H1 (cell line): ENCODE results near the gene RAMP2. TPM values are rescaled to one million over a fixed set of nuclear protein-coding genes. Genes with fewer than 3 reads are reported as not detected.

ENCODE experiments used
- CTCF ChIA-PET: fragments of 300-600 bp; sonication (Branson Sonifier 250); formaldehyde crosslinking; loops from one replicate; lab custom pipeline; 2021; ENCODE audit not compliant: partially characterized antibody; lab: Charles Lee
- POLR2A ChIA-PET: fragments of 300-600 bp; sonication (Branson Sonifier 250); formaldehyde crosslinking; loops from one replicate; lab custom pipeline; 2021; ENCODE audit warnings: inconsistent platforms; ENCODE audit not compliant: partially characterized antibody; lab: Charles Lee
- DNase-seq, 2 experiments: peaks; one replicate each; pipeline versions ENCODE4 v3.0.0 to v3.0.0-alpha.2; 2010 to 2022; ENCODE audit warnings: low spot score in 2 of 2, low read depth in 1 of 2, mixed read lengths in 1 of 2
- FAIRE-seq: peaks from 2 replicates; lab custom pipeline; 2011; peaks lifted over from hg19 to GRCh38; lab: Jason Lieb, UNC
- H2AFZ ChIP-seq: 2 replicates; pipeline ENCODE4 v1.8.1; 2012; ENCODE audit warnings: low read length, inconsistent platforms
- H2AK5ac ChIP-seq: 2 replicates; pipeline ENCODE4 v1.6.1; 2013; ENCODE audit warnings: low read depth, low read length
- H2BK120ac ChIP-seq: replicated peaks from 2 replicates; pipeline ENCODE3; 2013; ENCODE audit warnings: low read depth, low read length, inconsistent platforms
- H2BK12ac ChIP-seq: 2 replicates; pipeline ENCODE4 v1.6.1; 2013; ENCODE audit warnings: low read depth, low read length
- H2BK15ac ChIP-seq: 2 replicates; pipeline ENCODE4 v1.6.1; 2013; ENCODE audit warnings: low read length
- H2BK20ac ChIP-seq: 2 replicates; pipeline ENCODE4 v1.6.1; 2013; ENCODE audit warnings: low read length
- H2BK5ac ChIP-seq: 2 replicates; pipeline ENCODE4 v1.6.1; 2013; ENCODE audit warnings: low read depth, low read length
- H3K14ac ChIP-seq: 2 replicates; pipeline ENCODE4 v1.6.1; 2013; ENCODE audit warnings: inconsistent platforms; ENCODE audit not compliant: insufficient read length
- H3K18ac ChIP-seq: 2 replicates; pipeline ENCODE4 v1.6.1; 2013; ENCODE audit warnings: low read length; ENCODE audit errors: extremely low read depth
- H3K23ac ChIP-seq: 2 replicates; pipeline ENCODE4 v1.6.1; 2013; ENCODE audit warnings: inconsistent platforms; ENCODE audit not compliant: insufficient read length
- H3K23me2 ChIP-seq: 2 replicates; pipeline ENCODE4 v1.6.1; 2013; ENCODE audit warnings: low read depth, low read length
- H3K27ac ChIP-seq: 2 replicates; pipeline ENCODE4 v1.6.1; 2011; ENCODE audit warnings: low read depth, low read length, inconsistent platforms
- H3K27me3 ChIP-seq, 4 experiments: replicated peaks in 1 of 4; 1 replicate in 1 of 4; 2 replicates in 3 of 4; pipeline versions ENCODE4 v1.6.1 to v1.8.1; 2011 to 2013; ENCODE audit warnings: low read length in 3 of 4, mild to moderate bottlenecking in 3 of 4, inconsistent platforms in 2 of 4, mixed read lengths in 2 of 4, moderate library complexity in 1 of 4; ENCODE audit not compliant: control insufficient read depth in 3 of 4, insufficient read depth in 3 of 4; ENCODE audit errors: extremely low read depth in 1 of 4
- H3K36me3 ChIP-seq, 4 experiments: 2 replicates each; pipeline versions ENCODE4 v1.6.1 to v1.8.1; 2011 to 2013; ENCODE audit warnings: mild to moderate bottlenecking in 4 of 4, low read length in 3 of 4, moderate library complexity in 2 of 4, control low read depth in 1 of 4, inconsistent platforms in 1 of 4; ENCODE audit not compliant: insufficient read depth in 4 of 4, control insufficient read depth in 2 of 4
- H3K4ac ChIP-seq: replicated peaks from 2 replicates; pipeline ENCODE3; 2013; ENCODE audit warnings: low read length, low read depth, mixed read lengths, inconsistent platforms; ENCODE audit not compliant: insufficient read length
- H3K4me1 ChIP-seq, 4 experiments: replicated peaks in 1 of 4; 1 replicate in 1 of 4; 2 replicates in 3 of 4; pipeline versions ENCODE4 v1.6.1 to v1.8.1; 2011 to 2013; ENCODE audit warnings: low read length in 3 of 4, inconsistent platforms in 2 of 4, mixed read lengths in 1 of 4; ENCODE audit not compliant: insufficient read depth in 4 of 4, control insufficient read depth in 3 of 4
- H3K4me2 ChIP-seq, 2 experiments: 2 replicates each; pipeline versions ENCODE4 v1.6.1 to v1.8.1; 2011 to 2013; ENCODE audit warnings: low read depth in 2 of 2, low read length in 2 of 2, control low read depth in 1 of 2, inconsistent platforms in 1 of 2, mild to moderate bottlenecking in 1 of 2; ENCODE audit not compliant: insufficient read depth in 1 of 2
- H3K4me3 ChIP-seq, 4 experiments: fragments of 200-600, 300-600 bp in 1 of 4; sonication (generic), shearing (Covaris generic), sonication (Bioruptor Twin) in 1 of 4; 2 replicates each; pipeline versions ENCODE4 v1.5.1 to v1.8.1; 2011 to 2016; ENCODE audit warnings: low read length in 4 of 4, low read depth in 3 of 4, control low read depth in 2 of 4, inconsistent platforms in 2 of 4, mild to moderate bottlenecking in 2 of 4, mixed read lengths in 1 of 4, moderate library complexity in 1 of 4; ENCODE audit not compliant: insufficient read depth in 2 of 4; ENCODE audit errors: extremely low read depth in 1 of 4
- H3K56ac ChIP-seq: replicated peaks from 2 replicates; pipeline ENCODE3; 2013; ENCODE audit warnings: low read depth, mild to moderate bottlenecking, mixed read lengths, low read length, inconsistent platforms; ENCODE audit not compliant: insufficient read length
- H3K79me1 ChIP-seq: 2 replicates; pipeline ENCODE4 v1.6.1; 2013; ENCODE audit warnings: low read depth, low read length, control low read depth
- H3K79me2 ChIP-seq, 2 experiments: 2 replicates each; pipeline versions ENCODE4 v1.6.1 to v1.8.1; 2012 to 2013; ENCODE audit warnings: low read length in 2 of 2, mild to moderate bottlenecking in 2 of 2, inconsistent platforms in 1 of 2; ENCODE audit not compliant: insufficient read depth in 2 of 2, control insufficient read depth in 1 of 2
- H3K9ac ChIP-seq, 4 experiments: replicated peaks in 1 of 4; 1 replicate in 1 of 4; 2 replicates in 3 of 4; pipeline versions ENCODE4 v1.6.1 to v1.8.1; 2011 to 2013; ENCODE audit warnings: low read depth in 3 of 4, low read length in 3 of 4, control low read depth in 2 of 4, mild to moderate bottlenecking in 2 of 4, moderate library complexity in 2 of 4, inconsistent platforms in 1 of 4; ENCODE audit errors: extremely low read depth in 1 of 4
- H3K9me3 ChIP-seq, 2 experiments: 2 replicates each; pipeline versions ENCODE4 v1.6.1 to v1.8.1; 2012 to 2013; ENCODE audit warnings: mild to moderate bottlenecking in 2 of 2, moderate library complexity in 2 of 2, control low read depth in 1 of 2, inconsistent platforms in 1 of 2, low read depth in 1 of 2, low read length in 1 of 2, mixed read lengths in 1 of 2; ENCODE audit not compliant: insufficient read depth in 2 of 2
- H4K20me1 ChIP-seq, 2 experiments: replicated peaks in 1 of 2; 2 replicates each; pipeline versions ENCODE3 to v1.8.1; 2011 to 2013; ENCODE audit warnings: inconsistent platforms in 2 of 2, low read length in 2 of 2, mild to moderate bottlenecking in 1 of 2; ENCODE audit not compliant: insufficient read depth in 2 of 2, control insufficient read depth in 1 of 2
- H4K5ac ChIP-seq: 2 replicates; pipeline ENCODE4 v1.6.1; 2013; ENCODE audit warnings: low read length, low read depth, mixed read lengths, inconsistent platforms; ENCODE audit not compliant: insufficient read length
- H4K8ac ChIP-seq: 2 replicates; pipeline ENCODE4 v1.8.0; 2013; ENCODE audit warnings: mild to moderate bottlenecking, moderate library complexity, low read length, inconsistent platforms; ENCODE audit not compliant: insufficient read depth; ENCODE audit errors: extremely low read depth
- H4K91ac ChIP-seq: replicated peaks from 2 replicates; pipeline ENCODE3; 2013; ENCODE audit warnings: low read length, mixed read lengths, inconsistent platforms; ENCODE audit not compliant: insufficient read length
- CEBPB ChIP-seq: IDR thresholded peaks from 2 replicates; pipeline ENCODE4 v1.6.1; 2012; ENCODE audit warnings: low read depth, low read length
- CHD1 ChIP-seq: IDR thresholded peaks from 2 replicates; pipeline ENCODE4 v1.6.1; 2012; ENCODE audit warnings: low read depth, low read length, improper control_type of control experiment
- FOSL1 ChIP-seq: IDR thresholded peaks from 2 replicates; pipeline ENCODE4 v1.6.1; 2011; ENCODE audit warnings: mild to moderate bottlenecking, low read depth, low read length, moderate library complexity; ENCODE audit not compliant: insufficient read depth
- JUND ChIP-seq: IDR thresholded peaks from 2 replicates; pipeline ENCODE4 v1.6.1; 2011; ENCODE audit warnings: mild to moderate bottlenecking, improper control_type of control experiment, low read length
- MAFK ChIP-seq: IDR thresholded peaks from 2 replicates; pipeline ENCODE4 v1.6.1; 2012; ENCODE audit warnings: low read depth, mild to moderate bottlenecking, improper control_type of control experiment, low read length
- RBBP5 ChIP-seq: IDR thresholded peaks from 2 replicates; pipeline ENCODE4 v1.7.1; 2012; ENCODE audit warnings: low read depth, mild to moderate bottlenecking, inconsistent platforms, low read length, moderate library complexity, borderline replicate concordance
- RFX5 ChIP-seq: IDR thresholded peaks from 2 replicates; pipeline ENCODE4 v1.6.1; 2011; ENCODE audit warnings: low read depth, low read length, improper control_type of control experiment, borderline replicate concordance
- SAP30 ChIP-seq: fragments of 300-600 bp; sonication (generic); IDR thresholded peaks from 2 replicates; pipeline ENCODE4 v1.7.1; 2012; ENCODE audit warnings: low read length, moderate library complexity, mild to moderate bottlenecking, inconsistent platforms; ENCODE audit not compliant: insufficient read depth, insufficient replicate concordance
- SP1 ChIP-seq: IDR thresholded peaks from 2 replicates; pipeline ENCODE4 v1.6.1; 2011; ENCODE audit warnings: low read depth, low read length
- SP4 ChIP-seq: IDR thresholded peaks from 2 replicates; pipeline ENCODE4 v1.6.1; 2012; ENCODE audit warnings: low read length, inconsistent platforms
- SUZ12 ChIP-seq: fragments of 200-600 bp; sonication (generic); IDR thresholded peaks from 2 replicates; pipeline ENCODE4 v1.6.1; 2012; ENCODE audit warnings: mild to moderate bottlenecking, inconsistent platforms, low read length, moderate library complexity, mixed read lengths
- TAF1 ChIP-seq: IDR thresholded peaks from 2 replicates; pipeline ENCODE4 v1.6.1; 2011; ENCODE audit warnings: mild to moderate bottlenecking, low read depth, low read length
- WGBS, 2 experiments: shearing (Covaris generic) in 1 of 2; methylation state at CpG; one replicate each; pipeline versions ENCODE4 v1.1.6 to v1.1.7; 2013 to 2015; ENCODE audit warnings: low lambda C conversion rate in 2 of 2, mixed read lengths in 2 of 2, inconsistent platforms in 1 of 2, low coverage in 1 of 2, missing lambda C conversion rate in 1 of 2; ENCODE audit not compliant: insufficient replicate concordance in 2 of 2, insufficient coverage in 1 of 2, insufficient read length in 1 of 2; ENCODE audit errors: extremely low coverage in 1 of 2, missing lambda C conversion rate in 1 of 2; 5-methylcytosine and 5-hydroxymethylcytosine counted together
- polyA plus RNA-seq, 7 experiments: library from polyadenylated mRNA; depleted of rRNA in 3 of 7; stranded (reverse) in 5 of 7; unstranded in 2 of 7; fragments of >200 nt in 5 of 7; fragments of 200-250 nt in 2 of 7; gene quantifications; 1 replicate in 5 of 7; 2 replicates in 1 of 7; 4 replicates in 1 of 7; pipeline versions ENCODE4 v1.2.1 to v1.2.3, GENCODE V29; 2011 to 2013; ENCODE audit warnings: missing spikeins in 2 of 7, mixed read lengths in 2 of 7
- total RNA-seq: library from RNA; stranded (reverse); fragmentation: NEBNext Ultra II Directional; extraction: Animal tissue kit (Norgen Biotek cat#: 25700); gene quantifications from 2 replicates; pipeline ENCODE4 v1.2.1, GENCODE V29; 2021

Gene RAMP2
- total and polyA plus RNA-seq, 2 of the 8 experiments (the other 6 are each of a cell fraction or from before 2014, with no cell fraction given), result 13.4 to 41.7 TPM

GRCh38 chr17:42748908-42749798 lies 11.9 kb upstream of the RAMP2 start:
- POLR2A ChIA-PET, result interaction anchor here (0.7 to 6.6 kb wide), 4 partner anchors 13 to 1060 kb away, joined by 3 to 46 read pairs (median 6); partner anchors contain the start of genes RAMP2 and VPS25
- H3K4me1 ChIP-seq, result peaks cover 0 to 3% (median 1%) of the 10 kb centered on the region in 4 experiments; a peak in 2 of 7 replicates
- no peak for TF ChIP-seq SAP30
- no peak for TF ChIP-seq CEBPB
- no peak for TF ChIP-seq MAFK
- TF ChIP-seq FOSL1, result no peak
- TF ChIP-seq CHD1, result no peak
- no peak for TF ChIP-seq RBBP5
- no peak for TF ChIP-seq TAF1
- no peak for TF ChIP-seq SP1
- no peak for TF ChIP-seq RFX5
- TF ChIP-seq SP4, result no peak
- no peak for TF ChIP-seq JUND
- no peak for TF ChIP-seq SUZ12

More at GRCh38 chr17:42748908-42749798, 11.9 kb upstream of the RAMP2 start:
- H3K36me3 ChIP-seq, result no peaks in the 10 kb centered on the region
- H4K20me1 ChIP-seq, result no peaks in the 10 kb centered on the region
- H4K8ac ChIP-seq, result no peak overlapping the region; the same call in 1 of the 2 replicates
- H3K9ac ChIP-seq, result no peak overlapping the region
- H3K79me1 ChIP-seq, result no peaks in the 10 kb centered on the region
- no peak overlapping the region for H3K56ac ChIP-seq
- no peak overlapping the region for H2BK15ac ChIP-seq
- H2AFZ ChIP-seq, result no peak overlapping the region
- H4K5ac ChIP-seq, result no peak overlapping the region
- no peak overlapping the region for H3K4me3 ChIP-seq
- no peak overlapping the region for H3K14ac ChIP-seq
- peaks cover 9 to 14% (median 13%) of the 10 kb centered on the region in 4 experiments for H3K27me3 ChIP-seq
- no peak overlapping the region for H3K18ac ChIP-seq
- H3K23ac ChIP-seq, result no peak overlapping the region
- H3K4me2 ChIP-seq, result no peak overlapping the region; a peak in 1 of 4 replicates
- peaks cover 1% of the 10 kb centered on the region; the same call in 1 of the 2 replicates for H3K23me2 ChIP-seq
- peaks cover 0 to 3% of the 10 kb centered on the region in 2 experiments; a peak in 1 of 4 replicates for H3K9me3 ChIP-seq
- CTCF ChIA-PET, result interaction anchor here (0.9 to 10.0 kb wide), 8 partner anchors 13 to 171 kb away, joined by 3 to 81 read pairs (median 4); partner anchors contain the start of genes PSMC3IP, RAMP2 and VPS25
- no peak overlapping the region for H2BK5ac ChIP-seq
- H3K27ac ChIP-seq, result no peak overlapping the region
- no peak overlapping the region for H2AK5ac ChIP-seq
- H3K4ac ChIP-seq, result no peak overlapping the region
- 92% methylated on average over 11 of the region's 11 CpGs; no CpG with 5 or more reads in 1 of the 2 experiments for WGBS, 2 experiments
- H4K91ac ChIP-seq, result no peak overlapping the region
- H2BK20ac ChIP-seq, result 0 out of 2 replicates have a peak overlapping the region, but pooled peaks have one; percentile 21
- FAIRE-seq, result no peak
- H2BK12ac ChIP-seq, result 0 out of 2 replicates have a peak overlapping the region, but pooled peaks have one; percentile 52
- no peak for DNase-seq
- no peak overlapping the region for H2BK120ac ChIP-seq
- H3K79me2 ChIP-seq, result no peaks in the 10 kb centered on the region
